Measurements from ENCODE around the gene GSTT2B.
"Not testable (repeated sequence)": the region's sequence is repeated elsewhere in the genome, so short reads cannot be mapped to it uniquely, and the experiment has no call there.

Gene GSTT2B, protein sequence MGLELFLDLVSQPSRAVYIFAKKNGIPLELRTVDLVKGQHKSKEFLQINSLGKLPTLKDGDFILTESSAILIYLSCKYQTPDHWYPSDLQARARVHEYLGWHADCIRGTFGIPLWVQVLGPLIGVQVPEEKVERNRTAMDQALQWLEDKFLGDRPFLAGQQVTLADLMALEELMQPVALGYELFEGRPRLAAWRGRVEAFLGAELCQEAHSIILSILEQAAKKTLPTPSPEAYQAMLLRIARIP

DNA sequence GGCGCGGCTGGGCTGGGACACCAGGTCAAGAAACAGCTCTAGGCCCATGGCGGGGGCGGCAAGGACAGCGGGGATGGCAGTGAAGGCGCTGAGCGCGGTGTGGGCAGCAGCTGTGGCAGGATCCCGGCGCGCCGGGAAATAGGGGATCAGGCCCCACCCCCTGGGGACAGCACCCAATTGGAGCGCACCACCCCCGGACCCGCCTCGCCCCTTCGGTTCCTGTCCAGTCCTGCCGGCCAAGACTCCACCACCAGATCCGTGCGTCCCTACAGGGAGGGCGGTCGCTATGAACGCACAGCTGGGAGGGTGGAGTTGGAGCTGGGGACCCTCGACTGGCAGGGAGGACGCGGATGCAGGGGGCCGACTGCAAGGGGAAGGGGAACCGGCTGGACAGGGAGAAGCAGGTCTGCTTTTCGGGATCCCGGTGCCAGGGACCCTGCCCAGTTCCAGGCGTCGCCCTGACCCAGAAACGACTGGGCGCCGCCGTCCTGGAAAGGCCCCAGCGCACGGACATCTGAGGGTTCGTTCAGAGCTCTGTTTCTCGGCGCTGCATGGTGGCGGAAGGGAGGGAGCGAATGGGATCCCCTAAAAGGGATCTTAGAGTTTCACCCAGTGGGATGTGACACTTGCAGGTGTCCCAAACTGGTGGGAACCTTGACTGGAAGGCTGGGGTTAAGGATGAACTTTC, at the start of gene GSTT2B:
Gene GSTT2B, minus strand, starts transcription at position 112 of the 688 bp plus-strand sequence. Its CDS starts 64 bp downstream, at position 48.
- not testable (repeated sequence) for DNase-seq

DNA sequence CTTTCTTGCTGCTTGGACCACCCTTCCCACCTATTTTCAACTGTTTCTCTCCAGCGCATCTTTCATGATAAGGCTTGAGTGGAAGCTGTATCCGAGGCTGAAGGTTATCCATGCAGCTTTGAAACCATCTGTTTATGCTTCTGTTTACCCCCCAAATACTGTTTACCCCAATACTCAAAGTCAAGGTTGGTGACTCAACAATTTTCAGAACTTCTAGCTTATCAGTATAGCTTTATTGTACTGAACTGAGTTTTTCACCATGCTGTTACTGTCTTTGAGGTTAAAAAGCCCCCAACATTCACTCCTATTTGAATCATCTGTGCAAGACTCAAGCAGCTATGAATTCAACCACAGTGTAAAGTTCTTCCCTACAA, 49.0 kb upstream of the GSTT2B start:
- DNase-seq, result no peak

DNA sequence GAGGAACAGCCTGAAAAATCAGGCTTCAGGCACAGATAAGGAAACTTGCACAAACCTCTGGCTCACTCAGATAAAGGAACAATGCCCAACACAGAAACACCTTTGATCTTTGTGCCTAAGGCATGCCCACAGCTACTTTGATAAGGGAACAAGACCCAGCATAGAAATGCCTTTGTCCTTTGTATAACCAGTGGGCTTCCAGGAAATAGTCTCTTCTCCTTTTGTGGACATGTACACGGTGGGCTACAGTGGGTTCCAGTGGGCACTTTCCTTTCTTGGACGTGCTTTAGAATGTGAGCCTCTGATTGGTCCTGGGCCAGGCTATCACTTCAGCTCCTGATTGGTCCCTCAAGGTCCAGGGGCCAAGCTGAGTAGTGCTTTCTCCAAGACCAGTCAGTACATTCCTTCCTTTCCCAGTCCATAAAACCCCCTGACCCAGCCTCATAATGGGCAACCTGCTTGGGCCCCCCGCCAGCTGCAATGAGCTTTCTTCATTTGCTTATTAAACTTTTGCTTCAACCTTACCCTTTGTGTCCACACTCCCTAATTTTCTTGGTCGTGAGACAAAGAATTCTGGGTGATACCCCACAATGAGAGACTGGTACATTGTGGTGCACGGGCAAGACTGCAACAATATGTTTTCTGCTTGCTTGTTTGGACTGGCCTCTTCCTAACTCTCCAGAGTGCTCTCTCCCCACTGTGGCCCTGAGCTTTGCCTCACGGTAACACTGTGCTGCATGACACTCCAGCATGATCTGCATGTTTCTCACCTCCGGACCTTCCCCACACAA, 48.4 kb upstream of the GSTT2B start:
- no peak for DNase-seq

DNA sequence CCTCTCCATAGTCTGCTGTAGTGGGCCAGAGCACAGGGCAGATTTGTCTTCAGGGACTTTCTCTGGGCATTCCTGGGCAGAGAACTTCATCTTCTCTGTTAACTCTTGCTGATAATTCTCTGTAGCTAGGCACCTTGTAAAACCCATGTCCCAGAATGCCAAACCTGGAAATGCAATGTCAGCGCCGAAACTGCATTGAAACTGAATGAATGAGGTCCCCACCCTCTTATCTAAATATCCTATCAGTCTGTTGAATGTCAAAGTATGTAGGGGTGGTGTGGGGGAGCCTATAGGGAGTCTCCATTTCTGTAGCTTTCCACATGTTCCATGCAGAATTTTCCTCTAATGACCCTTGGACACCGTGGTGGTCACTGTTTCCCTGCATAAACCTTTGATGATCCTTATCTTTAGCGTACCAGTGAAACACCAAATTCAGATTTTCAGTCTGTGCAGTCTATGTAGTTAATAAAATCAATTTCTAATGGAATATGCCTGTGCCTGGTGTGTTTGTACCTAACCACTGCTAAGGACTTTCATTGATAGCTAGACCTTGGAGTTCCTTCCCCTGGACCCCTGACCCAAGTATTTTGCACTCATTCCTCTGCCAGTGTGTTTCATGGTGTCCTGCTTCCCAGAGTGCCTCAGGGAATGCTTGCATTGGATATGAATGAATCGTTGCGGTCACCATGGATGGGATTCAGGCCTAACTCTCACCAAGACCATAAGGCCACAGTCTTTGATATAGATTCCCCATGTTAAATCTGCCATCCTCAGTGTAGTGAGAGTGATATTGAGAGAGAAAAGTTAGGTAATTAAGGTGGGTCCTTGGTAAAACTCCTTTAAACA, 47.6 kb upstream of the GSTT2B start:
- no peak for DNase-seq

DNA sequence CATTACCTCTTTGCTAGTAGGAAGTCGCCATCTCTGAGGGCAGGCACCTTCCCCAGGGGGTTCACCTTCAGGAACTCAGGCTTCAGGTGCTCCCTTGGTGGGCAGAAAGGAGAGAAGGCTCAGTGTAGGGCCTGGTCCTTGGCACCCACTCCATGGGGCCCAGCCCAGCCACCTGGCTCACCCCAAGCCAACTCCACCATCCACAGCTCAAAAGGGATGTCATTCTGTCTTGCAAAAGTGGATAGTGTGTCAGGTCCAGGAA, 47.0 kb upstream of the GSTT2B start:
- no peak for DNase-seq

DNA sequence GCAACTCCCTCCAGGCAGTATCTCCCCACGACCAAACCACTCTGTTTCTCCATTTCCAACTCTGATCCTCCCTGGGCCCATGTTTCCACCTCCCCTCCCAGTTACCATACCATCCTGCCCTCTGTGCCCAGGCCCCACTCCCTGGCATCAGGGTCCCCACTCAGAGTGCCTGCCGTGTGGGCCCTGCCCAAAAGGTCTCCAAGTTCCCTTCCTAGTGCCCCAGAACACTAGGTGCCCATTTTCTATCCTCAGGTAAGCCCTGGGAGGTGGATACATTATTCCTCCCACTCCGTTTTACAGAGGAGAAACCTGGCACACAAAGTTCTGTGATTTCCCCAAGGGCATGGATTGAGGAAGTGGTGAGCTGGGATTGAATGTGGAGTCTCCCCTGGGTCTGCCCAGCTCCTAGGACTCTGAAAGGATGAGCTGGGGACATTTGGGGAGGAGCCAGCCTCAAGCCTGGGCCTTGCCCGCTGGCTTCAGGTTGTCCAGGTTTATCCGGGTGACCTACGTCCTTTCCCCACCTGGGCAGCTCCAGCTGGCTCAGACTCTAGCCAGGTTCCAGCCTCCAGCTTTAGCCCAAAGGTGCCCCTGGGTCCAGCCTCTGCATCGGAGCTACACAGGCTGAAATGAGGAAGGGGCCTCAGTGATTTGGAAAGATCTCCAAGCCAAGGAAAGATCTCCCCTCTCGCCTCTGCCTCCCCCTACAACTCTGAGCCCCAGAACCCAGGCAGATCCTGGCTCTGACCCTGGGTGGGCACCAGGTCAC, 46.4 kb upstream of the GSTT2B start:
- no peak for DNase-seq

DNA sequence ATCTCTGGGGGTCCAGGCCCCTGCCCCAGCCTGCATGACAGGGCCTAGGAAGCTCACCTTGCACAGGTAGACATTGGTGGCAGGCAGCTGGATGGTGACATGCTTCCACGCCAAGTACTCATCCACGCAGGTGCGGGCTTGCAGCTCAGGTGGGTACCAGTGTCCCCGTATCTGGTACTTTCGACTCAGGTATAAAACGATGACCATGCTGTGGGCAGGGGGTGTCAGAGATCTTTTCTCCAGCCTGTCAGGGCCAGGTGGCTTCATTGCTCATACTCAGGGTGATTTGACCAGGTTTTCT, 45.9 kb upstream of the GSTT2B start:
- DNase-seq, result no peak

DNA sequence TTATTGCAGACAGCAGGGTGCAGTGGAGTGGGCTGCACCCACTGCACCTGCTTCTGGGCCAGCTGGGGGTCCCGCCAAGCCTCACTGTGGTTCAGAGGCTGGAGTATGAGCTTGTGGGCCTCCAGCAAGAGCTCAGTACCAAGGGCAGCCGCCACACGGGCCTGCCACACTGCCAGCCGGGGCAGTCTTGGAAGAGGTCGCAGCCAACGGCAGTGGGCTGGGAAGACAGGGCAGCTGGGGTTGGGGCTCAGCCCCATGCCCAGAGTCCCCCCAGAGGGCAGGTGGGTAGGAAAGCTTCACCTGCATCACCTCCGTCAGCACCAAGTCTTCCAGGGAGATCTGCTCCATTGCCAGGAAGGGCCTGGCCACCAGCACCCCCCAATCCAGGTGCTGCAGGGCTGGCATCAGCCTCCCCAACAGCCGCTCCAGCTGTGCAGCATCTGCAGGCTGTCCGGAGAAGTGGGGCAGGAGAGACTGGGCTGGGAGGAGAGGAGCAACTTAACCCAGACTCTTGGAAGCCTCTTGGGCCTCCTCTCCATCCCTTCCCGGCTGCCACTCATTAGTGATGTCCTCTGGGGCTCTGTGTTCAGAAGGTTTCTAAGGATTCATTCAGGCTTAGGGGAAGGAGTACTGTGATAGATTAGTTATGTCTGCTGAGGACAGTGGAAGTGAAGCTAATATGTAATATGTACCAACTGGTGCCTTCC, 45.4 kb upstream of the GSTT2B start:
- no peak for DNase-seq

DNA sequence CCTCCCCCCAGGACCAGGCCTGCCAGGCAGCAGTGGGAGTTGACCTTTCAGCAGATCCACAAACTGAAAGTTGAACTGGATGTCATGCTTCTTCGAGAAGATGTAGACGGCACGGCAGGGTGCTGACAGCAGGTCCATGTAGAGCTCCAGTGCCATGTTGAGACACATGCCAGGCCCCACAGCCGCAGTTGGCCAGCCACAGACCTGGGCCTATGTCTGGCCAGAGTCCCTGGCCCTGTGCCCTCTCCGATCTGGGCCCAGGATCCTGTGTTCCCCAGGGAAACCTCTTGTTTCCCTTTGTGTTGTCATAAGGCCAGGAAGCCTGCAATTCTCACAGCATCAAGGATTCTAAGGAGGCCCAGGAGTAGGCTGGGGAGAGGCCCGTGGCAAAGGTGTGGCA, 44.2 kb upstream of the GSTT2B start, which contains the start of gene GSTT4:
Gene GSTT4, minus strand, starts transcription at position 253 of the 400 bp plus-strand sequence. Its CDS starts 97 bp downstream, at position 156.
- no peak for DNase-seq

DNA sequence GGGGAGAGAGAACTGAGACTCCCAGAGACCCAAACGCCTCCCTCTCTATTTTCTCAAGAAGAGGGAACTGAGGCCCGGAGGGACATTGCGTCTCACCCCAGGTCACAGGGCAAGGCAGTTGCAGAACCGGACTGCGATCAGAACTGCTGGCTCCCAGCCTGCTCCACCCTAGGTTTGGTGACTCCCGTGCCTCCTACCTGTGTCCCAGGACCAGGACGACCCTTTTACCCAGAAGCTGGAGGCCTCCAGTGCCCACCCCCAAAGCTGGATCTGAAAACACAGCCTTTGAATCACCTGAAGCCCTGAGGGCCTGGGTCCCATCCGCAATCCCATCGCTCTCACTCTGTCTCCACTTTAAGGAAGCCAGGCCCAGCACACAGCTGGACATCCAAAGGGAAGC, 42.9 kb upstream of the GSTT2B start:
- DNase-seq, result no peak

DNA sequence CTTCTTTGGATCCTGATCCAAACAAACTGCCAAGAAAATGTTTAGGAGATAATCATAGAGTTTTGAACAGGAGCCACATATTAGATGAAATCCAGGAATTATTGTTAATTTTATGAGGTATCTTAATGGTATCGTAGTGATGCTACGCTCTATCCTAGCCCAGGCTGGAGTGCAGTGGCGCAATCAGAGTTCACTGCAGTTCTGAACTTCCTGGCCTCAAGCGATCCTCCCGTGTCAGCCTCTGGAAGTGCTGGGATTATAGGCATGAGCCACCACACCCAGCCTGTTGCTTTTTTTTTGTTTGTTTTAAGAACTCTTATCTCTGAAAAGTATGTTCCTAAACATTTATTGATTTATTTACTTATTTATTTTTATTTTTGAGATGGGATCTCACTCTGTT, 41.9 kb upstream of the GSTT2B start:
- DNase-seq, result no peak

DNA sequence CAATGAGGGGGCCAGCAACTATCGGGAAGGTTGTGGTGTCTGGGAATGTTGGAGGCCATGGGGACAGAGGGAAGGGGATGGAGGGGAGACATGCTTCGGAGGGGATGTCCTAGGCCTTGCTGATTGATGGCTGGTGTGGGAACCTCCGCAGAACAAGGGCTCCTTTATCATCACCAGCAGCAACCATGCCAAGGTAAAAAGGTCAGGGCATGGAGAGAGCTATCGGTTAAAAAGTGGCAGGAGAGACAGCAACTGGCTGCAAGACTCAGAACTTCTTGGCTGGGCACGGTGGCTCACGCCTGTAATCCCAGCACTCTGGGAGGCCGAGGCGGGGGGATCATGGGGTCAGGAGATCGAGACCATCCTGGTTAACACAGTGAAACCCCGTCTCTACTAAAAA, 41.3 kb upstream of the GSTT2B start:
- DNase-seq, result no peak

DNA sequence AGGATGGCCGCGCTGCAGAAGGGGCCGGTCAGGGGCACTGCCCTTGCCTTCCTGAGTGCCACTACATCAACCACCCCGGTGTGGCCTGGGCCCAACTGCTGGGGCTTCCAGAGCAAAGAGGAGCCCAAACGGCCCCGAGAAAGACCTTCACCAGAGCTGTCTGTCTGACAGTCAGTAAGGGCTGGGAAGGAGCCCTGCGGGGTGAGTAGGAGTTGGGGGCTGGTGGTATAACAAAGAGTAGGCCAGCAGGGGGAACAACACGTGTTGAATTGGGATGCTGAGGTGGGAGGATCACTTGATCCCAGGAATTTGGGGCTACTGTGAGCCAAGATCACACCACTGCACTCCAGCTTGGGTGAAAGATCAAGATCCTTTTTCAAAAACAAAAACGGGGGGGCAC, 40.3 kb upstream of the GSTT2B start:
- DNase-seq, result no peak

DNA sequence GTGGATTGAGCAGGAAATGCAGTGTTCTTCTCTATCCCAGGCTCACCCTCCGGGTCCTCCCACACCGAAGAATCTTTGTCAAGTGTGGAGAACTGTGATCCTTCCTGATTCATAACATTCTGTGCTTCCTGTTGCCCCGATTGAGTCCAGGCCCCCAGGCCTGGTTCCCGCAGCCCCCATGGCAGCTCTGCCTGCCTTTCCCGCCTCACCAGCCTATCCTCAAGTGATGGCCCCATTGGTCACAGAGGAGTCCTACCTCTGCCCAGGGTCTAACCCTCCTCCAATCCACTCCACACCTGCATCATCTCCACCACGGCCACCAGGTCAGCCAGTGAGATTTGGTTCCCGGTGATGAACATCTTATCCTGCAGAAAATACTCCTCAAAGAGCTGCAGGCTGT, 38.8 kb upstream of the GSTT2B start:
- DNase-seq, result not testable (repeated sequence)

DNA sequence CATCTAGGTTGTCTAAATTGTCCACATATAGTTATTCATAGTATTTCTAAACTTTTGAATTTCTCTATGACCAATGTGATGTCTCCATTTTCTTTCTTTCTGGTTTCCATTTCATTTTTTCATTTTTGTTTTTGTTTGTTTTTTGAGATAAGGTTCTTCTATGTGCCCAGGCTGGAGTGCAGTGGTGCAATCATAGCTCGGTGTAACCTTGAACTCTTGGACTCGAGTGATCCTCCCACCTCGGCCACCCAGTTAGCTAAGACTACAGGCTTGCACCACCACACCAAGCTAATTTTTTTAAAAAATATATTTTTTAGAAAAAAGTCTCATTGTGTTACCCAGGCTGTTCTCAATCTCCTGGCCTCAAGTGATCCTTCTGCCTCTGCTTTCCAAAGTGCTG, 36.1 kb upstream of the GSTT2B start:
- no peak for DNase-seq

DNA sequence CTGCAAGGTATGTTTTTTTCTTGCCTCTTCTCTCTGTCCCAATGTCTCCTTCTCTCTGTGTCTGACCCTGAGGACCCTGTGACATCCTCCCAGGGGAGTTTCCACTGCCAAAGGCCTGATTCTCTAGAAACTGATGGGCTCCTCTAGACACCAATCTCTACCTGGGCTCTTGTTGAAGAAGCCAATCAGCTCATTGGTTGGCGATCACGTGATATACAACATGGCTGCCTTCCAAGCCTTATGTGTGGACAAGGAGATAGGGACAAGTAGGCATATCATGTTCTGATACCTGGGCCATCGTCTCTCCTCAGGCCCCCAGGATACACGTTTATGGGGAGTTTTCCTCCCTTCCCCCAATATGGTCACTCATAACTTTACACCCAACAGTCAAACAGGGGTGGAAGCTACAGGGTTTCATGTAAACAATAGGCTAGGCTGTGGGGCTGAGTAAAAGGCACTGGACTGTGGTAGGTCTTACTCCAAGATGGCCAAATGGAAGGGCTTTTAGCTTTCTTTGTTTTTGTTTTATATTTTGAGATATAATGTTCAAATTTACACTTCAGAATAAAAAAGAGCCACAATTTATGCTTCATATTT, 32.7 kb upstream of the GSTT2B start:
- DNase-seq, result not testable (repeated sequence)

DNA sequence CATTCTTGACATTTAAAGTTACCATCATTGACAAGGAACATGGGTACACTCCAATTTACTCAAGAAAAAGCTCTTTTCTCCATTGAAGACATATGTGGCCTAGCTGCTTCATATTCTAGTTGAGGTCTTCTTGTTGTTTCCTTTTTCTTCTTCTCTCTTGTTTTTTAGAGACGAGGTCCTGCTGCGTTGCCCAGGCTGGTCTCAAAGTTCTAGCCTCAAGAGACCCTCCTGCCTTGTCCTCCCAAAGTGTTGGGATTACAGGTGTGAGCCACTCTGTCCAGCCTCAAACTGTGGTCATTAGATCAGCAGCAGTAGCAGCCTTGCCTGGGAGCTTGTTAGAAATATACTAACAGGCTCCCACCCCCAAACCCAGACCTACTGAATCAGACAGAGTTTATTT, 32.1 kb upstream of the GSTT2B start:
- DNase-seq, result not testable (repeated sequence)

DNA sequence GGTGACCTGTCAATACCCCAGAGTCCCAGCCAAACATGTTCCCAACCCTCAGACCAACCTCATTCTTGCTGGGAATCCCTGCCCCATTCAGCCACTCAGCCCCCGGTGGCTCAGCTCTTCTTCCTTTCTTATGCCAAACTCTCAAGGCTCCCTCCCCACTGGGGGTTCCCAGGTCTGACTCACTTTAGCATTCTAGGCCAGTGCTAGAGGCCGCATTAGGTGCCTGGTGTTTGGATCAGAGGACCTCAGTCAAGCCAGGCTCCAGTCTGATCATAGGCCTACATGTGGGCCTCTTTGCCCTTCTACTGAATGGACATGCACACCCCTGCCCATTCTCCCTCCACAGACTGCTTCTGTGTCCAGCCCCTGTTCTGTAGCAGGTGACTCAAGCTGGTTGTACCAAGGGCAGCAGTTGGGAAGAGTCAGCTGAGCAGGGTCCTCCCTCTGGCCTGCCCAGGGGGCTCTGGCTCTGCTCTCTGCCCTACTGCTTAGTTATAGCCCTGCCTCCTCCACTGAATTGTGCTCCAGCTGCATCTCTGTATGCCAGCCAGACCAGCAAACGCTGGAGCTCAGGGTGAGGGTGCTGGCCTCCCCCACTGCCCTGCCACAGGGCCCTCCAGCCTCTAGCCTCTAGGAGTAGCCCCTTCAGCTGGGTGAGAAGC, 28.7 kb upstream of the GSTT2B start:
- DNase-seq, result not testable (repeated sequence)

DNA sequence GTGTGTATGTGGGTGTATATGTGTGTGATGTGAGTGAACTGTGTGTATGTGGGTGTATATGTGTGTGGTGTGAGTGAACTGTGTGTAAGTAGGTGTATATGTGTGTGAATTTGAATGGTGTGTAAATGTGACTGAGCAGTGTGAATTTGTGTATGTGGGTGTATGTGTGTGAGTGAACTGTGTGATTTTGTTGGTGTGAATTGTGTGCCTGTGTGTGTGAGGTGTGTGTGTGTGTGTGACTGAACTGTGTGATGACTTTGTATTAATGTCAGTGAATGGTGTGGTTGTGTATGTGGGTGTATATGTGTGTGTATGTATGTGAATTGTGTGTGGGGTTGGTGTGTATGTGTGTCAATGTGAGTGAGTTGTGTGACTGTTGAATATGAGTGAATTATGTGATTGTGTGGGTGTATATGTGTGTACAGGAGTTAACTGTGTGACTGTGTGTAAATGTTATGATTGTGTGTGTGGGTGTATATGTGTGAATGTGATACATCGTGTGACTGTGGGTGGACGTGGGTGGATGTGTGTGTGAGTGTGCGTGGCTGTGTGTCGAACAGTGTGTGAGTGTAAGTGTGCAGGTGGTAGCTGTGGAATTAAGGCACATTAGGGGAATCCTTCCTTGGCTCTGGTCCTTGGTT, 25.7 kb upstream of the GSTT2B start:
- not testable (repeated sequence) for DNase-seq

DNA sequence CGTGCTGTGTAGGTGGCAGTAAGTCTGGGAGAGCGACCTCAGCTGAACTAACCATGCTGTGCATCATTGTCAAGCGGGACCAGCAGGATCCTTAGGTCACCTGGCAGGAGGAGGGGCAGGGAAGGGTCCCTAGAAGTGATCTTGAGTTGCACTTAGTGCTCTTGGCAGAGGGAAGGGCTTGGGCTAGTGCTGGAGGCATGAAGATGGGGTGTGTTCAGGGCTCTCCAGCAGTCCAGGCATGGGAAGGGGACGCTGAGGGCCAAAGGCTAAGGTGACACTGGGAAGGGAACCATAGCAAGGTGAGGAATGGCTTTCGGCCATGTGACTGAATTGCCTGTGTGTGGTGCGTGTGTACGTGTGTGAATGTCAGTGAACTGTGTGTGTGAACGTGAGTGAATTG, 25.1 kb upstream of the GSTT2B start:
- not testable (repeated sequence) for DNase-seq

All from activated naive CD4-positive, alpha-beta T cell treated with Interleukin-2 at 50 U/mL for 16 hours (primary cell).